Neutrophil (primary cell): ENCODE results near the gene MSL1.

Source experiments
- H3K27ac ChIP-seq: fragments of 200-600 bp; sonication (generic); 2 replicates; pipeline ENCODE4 v1.5.1; 2016; ENCODE audit warnings: mild to moderate bottlenecking, moderate library complexity
- H3K27me3 ChIP-seq: fragments of 200-600 bp; sonication (generic); 2 replicates; pipeline ENCODE4 v1.6.0; 2016; ENCODE audit warnings: mild to moderate bottlenecking
- H3K36me3 ChIP-seq: fragments of 200-600 bp; sonication (generic); 2 replicates; pipeline ENCODE4 v1.5.1; 2017
- H3K4me1 ChIP-seq, 2 experiments: fragments of 200-600 bp in 1 of 2; sonication (generic) in 1 of 2; 1 replicate in 1 of 2; 2 replicates in 1 of 2; pipeline versions ENCODE4 v1.5.1 to v1.6.1; 2013 to 2016; ENCODE audit warnings: low read depth in 1 of 2, low read length in 1 of 2, mild to moderate bottlenecking in 1 of 2, moderate library complexity in 1 of 2; ENCODE audit not compliant: control insufficient read depth in 1 of 2, insufficient read depth in 1 of 2
- H3K4me3 ChIP-seq, 2 experiments: fragments of 200-600 bp in 1 of 2; sonication (generic) in 1 of 2; 1 replicate in 1 of 2; 2 replicates in 1 of 2; pipeline ENCODE4 v1.5.1; 2013 to 2016; ENCODE audit warnings: low read depth in 1 of 2, low read length in 1 of 2, mild to moderate bottlenecking in 1 of 2, moderate library complexity in 1 of 2
- H3K9me3 ChIP-seq: fragments of 200-600 bp; sonication (generic); 2 replicates; pipeline ENCODE4 v1.5.1; 2016
- TF ChIP-seq, protein P1 (sequence below): fragments of 200-600 bp; sonication (generic); IDR thresholded peaks from 2 replicates; pipeline ENCODE4 v1.5.1; 2016; ENCODE audit warnings: antibody characterized with exemption

The MSL1 gene

DNA sequence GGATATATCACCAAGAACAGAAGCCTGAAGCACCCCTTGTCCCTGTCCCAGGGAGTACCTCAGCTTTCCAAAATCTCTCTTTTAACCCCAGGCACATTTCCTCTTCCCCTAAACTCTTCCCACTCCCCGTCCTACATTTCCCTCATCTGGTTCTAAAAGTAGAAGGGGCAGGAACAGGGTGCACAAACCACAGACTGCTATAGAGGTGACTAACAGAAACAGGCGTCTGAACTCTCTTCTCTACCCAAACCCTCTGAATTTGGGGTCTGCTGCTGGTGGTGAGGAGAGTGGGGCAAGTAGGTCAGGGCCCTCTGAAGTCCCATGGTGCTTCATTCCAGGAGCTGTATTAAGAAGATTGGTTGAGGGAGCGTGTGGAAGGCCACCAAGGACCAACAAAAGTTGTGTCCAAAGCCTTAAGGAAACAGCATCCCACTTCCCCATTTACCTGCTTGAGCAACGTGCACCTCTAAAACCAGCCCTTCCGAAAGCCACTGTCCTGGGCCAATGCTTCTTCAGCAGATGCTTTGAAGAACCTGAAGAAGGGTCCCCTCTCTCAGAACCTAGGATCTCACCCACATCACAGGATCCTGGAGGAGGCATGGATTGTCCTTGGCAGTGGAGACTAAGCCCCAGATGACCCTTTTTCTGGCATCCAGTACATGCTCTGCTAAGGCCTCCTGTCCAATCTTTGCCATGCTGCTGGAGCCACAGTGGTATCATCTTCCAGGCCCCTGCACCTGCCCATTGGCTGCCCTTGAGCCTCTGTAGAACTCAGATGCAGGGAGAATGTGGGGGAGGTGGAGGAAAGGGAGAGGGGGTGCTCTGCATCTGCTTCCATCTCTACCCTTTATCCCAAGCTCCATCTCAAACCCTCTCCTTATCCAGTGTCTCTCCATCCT is 15.7 kb upstream of the MSL1 start:
- peak overlapping the region; percentile 77 for H3K27ac ChIP-seq
- no peaks in the 10 kb centered on the region for H3K36me3 ChIP-seq
- TF ChIP-seq, protein P1, sequence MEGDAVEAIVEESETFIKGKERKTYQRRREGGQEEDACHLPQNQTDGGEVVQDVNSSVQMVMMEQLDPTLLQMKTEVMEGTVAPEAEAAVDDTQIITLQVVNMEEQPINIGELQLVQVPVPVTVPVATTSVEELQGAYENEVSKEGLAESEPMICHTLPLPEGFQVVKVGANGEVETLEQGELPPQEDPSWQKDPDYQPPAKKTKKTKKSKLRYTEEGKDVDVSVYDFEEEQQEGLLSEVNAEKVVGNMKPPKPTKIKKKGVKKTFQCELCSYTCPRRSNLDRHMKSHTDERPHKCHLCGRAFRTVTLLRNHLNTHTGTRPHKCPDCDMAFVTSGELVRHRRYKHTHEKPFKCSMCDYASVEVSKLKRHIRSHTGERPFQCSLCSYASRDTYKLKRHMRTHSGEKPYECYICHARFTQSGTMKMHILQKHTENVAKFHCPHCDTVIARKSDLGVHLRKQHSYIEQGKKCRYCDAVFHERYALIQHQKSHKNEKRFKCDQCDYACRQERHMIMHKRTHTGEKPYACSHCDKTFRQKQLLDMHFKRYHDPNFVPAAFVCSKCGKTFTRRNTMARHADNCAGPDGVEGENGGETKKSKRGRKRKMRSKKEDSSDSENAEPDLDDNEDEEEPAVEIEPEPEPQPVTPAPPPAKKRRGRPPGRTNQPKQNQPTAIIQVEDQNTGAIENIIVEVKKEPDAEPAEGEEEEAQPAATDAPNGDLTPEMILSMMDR, result no peak
- peaks cover 60 to 71% of the 10 kb centered on the region in 2 experiments for H3K4me1 ChIP-seq
- H3K4me3 ChIP-seq, result no peak overlapping the region
- H3K27me3 ChIP-seq, result no peaks in the 10 kb centered on the region
- H3K9me3 ChIP-seq, result no peaks in the 10 kb centered on the region

DNA sequence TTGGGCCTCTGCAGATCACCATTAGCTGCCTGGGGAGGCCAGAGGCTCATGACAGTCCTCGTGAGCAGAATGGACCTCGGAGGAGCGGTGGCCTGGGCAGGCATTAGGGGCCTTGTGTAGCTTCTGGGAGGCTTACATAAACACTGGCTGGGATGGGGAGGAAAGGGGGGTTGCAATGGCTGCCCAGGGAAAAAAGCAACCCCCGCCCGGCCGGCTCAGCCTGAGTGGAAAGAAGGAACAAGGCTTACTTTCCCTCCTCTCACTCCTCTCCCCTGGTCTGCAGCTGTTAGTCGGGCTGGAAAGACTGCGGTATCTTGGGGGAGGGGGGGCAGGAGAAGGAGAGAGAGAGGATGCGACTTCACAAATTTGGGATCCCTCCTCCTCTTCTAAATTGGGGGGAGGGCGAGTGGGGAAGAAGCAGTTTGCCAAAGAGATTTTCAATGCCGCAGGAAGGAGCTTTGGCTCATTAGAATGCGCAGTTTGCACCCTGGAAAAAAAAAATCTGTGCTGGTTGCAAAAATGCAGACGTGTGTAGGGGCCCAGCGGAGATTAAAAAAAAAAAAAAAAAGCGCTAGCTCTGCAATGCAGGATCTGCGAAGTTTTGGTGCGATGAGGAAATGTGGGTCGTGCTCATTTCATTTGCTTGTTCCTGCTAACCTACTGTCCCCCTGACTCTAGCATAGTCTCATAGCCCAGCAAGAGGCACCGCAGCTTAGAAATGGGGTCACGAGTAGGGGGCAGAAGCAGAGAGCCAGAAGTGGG is 14.8 kb upstream of the MSL1 start:
- H3K36me3 ChIP-seq, result no peaks in the 10 kb centered on the region
- H3K4me1 ChIP-seq, result peaks cover 62 to 71% of the 10 kb centered on the region in 2 experiments
- peak overlapping the region; percentile 79 for H3K27ac ChIP-seq
- no peaks in the 10 kb centered on the region for H3K27me3 ChIP-seq
- TF ChIP-seq, protein P1, result no peak
- H3K9me3 ChIP-seq, result no peaks in the 10 kb centered on the region
- peak overlapping the region in 1 of 2 experiments; percentile 51 for H3K4me3 ChIP-seq

DNA sequence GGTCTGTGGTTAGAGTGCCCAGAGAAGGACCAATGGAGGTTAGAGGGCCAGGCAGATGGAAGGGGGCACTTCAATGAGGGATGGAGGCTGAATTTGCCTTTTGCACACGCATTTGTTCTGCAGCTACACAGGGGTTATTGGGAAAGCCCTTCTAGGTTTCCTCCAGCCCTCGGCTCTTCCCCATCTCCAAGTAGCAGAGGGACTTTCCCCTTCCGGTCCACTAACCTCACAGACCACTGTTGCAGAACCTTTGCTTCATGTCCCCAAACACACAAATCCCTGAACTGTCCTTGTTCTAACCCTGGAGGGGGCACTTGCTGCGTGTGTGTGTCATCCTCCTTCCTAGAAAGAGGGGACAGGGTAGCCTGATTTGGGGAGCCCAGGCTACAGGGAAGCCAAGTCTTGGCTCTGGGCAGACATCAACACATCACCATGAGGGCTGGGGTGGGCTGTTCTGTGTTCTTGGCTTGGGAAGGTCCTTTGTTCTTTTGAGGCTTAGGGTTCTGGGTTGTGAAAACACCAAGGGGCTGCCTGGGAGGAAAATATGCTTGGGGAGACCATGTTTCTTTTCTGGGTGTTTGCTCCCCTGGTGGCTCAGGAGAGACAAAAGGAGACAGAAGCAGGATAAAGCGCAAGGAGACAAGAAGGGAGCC is 14.1 kb upstream of the MSL1 start:
- H3K27me3 ChIP-seq, result no peaks in the 10 kb centered on the region
- TF ChIP-seq, protein P1, result no peak
- H3K4me1 ChIP-seq, result peaks cover 65 to 77% of the 10 kb centered on the region in 2 experiments
- no peaks in the 10 kb centered on the region for H3K36me3 ChIP-seq
- peak overlapping the region; percentile 4 to 51 for H3K4me3 ChIP-seq
- H3K9me3 ChIP-seq, result no peaks in the 10 kb centered on the region
- H3K27ac ChIP-seq, result peak overlapping the region; percentile 79

DNA sequence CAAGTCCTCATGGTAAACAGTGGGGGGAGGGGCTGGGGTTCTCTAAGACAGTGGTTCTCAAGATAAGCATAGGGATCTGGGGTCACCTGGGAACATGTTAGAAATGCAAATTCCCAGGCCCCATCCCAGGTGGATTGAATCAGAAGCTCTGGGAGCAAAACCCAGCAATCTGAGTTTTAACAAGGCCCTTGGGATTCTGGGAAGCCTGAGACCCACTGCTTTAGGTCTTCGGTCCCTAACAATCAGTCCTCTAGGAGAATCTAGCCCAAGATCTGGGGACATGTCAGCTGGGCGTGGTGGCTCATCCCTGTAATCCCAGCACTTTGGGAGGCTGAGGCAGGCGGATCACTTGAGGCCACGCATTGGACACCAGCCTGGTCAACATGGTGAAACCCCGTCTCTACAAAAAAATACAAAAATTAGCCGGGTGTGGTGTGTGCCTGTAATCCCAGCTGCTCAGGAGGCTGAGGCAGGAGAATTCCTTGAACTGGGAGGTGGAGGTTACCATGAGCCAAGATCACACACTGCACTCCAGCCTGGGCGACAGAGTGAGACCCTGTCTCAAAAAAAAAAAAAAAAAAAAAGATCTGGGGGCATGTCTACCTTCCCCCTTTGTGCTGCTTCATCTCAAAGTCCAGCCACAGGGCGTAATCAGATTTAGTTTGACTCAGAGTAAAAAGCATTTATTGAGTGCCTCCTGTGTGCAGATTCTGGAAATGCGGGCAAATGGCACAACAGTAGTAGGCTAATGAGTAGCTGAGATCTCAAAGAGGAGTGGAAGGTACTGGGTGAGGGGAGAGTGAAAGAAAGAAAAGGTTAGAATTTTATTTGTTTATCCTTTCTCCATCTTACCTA is 12.6 kb upstream of the MSL1 start:
- Histone ChIP-seq H3K4me1 (peaks cover 79 to 84% of the 10 kb centered on the region in 2 experiments), H3K27ac (peak overlapping the region; percentile 79), H3K36me3 (no peaks in the 10 kb centered on the region), H3K27me3 (no peaks in the 10 kb centered on the region), H3K9me3 (no peaks in the 10 kb centered on the region), H3K4me3 (peak overlapping the region in 1 of 2 experiments; percentile 51)
- TF ChIP-seq, protein P1, result no peak
